ENCODE data around the gene DNAJB1.

- TF ChIP-seq, protein P1, sequence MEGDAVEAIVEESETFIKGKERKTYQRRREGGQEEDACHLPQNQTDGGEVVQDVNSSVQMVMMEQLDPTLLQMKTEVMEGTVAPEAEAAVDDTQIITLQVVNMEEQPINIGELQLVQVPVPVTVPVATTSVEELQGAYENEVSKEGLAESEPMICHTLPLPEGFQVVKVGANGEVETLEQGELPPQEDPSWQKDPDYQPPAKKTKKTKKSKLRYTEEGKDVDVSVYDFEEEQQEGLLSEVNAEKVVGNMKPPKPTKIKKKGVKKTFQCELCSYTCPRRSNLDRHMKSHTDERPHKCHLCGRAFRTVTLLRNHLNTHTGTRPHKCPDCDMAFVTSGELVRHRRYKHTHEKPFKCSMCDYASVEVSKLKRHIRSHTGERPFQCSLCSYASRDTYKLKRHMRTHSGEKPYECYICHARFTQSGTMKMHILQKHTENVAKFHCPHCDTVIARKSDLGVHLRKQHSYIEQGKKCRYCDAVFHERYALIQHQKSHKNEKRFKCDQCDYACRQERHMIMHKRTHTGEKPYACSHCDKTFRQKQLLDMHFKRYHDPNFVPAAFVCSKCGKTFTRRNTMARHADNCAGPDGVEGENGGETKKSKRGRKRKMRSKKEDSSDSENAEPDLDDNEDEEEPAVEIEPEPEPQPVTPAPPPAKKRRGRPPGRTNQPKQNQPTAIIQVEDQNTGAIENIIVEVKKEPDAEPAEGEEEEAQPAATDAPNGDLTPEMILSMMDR (IDR thresholded peaks at IDR 0.05 in 4 of 5, conservative IDR thresholded peaks at IDR 0.05 in 1 of 5), result no peak
- no peak for TF ChIP-seq POLR2A (IDR thresholded peaks at IDR 0.05)
Measured at GRCh38 chr19:14497228-14497921, 20.8 kb downstream of the DNAJB1 start.
